Measurements from ENCODE around the gene CKS1B.

- TF ChIP-seq, protein P1, sequence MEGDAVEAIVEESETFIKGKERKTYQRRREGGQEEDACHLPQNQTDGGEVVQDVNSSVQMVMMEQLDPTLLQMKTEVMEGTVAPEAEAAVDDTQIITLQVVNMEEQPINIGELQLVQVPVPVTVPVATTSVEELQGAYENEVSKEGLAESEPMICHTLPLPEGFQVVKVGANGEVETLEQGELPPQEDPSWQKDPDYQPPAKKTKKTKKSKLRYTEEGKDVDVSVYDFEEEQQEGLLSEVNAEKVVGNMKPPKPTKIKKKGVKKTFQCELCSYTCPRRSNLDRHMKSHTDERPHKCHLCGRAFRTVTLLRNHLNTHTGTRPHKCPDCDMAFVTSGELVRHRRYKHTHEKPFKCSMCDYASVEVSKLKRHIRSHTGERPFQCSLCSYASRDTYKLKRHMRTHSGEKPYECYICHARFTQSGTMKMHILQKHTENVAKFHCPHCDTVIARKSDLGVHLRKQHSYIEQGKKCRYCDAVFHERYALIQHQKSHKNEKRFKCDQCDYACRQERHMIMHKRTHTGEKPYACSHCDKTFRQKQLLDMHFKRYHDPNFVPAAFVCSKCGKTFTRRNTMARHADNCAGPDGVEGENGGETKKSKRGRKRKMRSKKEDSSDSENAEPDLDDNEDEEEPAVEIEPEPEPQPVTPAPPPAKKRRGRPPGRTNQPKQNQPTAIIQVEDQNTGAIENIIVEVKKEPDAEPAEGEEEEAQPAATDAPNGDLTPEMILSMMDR (IDR thresholded peaks at IDR 0.05; ENCODE audit: insufficient read depth, low read length), result no peak
- TF ChIP-seq, protein P2, sequence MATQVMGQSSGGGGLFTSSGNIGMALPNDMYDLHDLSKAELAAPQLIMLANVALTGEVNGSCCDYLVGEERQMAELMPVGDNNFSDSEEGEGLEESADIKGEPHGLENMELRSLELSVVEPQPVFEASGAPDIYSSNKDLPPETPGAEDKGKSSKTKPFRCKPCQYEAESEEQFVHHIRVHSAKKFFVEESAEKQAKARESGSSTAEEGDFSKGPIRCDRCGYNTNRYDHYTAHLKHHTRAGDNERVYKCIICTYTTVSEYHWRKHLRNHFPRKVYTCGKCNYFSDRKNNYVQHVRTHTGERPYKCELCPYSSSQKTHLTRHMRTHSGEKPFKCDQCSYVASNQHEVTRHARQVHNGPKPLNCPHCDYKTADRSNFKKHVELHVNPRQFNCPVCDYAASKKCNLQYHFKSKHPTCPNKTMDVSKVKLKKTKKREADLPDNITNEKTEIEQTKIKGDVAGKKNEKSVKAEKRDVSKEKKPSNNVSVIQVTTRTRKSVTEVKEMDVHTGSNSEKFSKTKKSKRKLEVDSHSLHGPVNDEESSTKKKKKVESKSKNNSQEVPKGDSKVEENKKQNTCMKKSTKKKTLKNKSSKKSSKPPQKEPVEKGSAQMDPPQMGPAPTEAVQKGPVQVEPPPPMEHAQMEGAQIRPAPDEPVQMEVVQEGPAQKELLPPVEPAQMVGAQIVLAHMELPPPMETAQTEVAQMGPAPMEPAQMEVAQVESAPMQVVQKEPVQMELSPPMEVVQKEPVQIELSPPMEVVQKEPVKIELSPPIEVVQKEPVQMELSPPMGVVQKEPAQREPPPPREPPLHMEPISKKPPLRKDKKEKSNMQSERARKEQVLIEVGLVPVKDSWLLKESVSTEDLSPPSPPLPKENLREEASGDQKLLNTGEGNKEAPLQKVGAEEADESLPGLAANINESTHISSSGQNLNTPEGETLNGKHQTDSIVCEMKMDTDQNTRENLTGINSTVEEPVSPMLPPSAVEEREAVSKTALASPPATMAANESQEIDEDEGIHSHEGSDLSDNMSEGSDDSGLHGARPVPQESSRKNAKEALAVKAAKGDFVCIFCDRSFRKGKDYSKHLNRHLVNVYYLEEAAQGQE (IDR thresholded peaks at IDR 0.05; ENCODE audit: insufficient replicate concordance, low read depth), result no peak
- TF ChIP-seq GABPA (IDR thresholded peaks at IDR 0.05; ENCODE audit: low read depth) (no peak), POLR2AphosphoS5 (IDR thresholded peaks at IDR 0.05; ENCODE audit: low read depth) (peak; percentile 66; the same call in 1 of the 2 replicates), SPI1 (IDR thresholded peaks at IDR 0.05; ENCODE audit: borderline replicate concordance, low read depth) (peak; percentile 95)
Observed at GRCh38 chr1:154996966-154997701, 22.7 kb downstream of the CKS1B start.

All from HL-60 (cell line).